HepG2 (cell line): Measurements from ENCODE around the gene RPS14. TPM values are rescaled to one million over a fixed set of nuclear protein-coding genes. Genes with fewer than 3 reads are reported as not detected.

Experiments
- ARNT2 ChIP-seq: sonication (generic); formaldehyde crosslinking; IDR thresholded peaks from 2 replicates; pipeline ENCODE4 v1.8.0; 2022; ENCODE audit warnings: mild to moderate bottlenecking, low read depth, missing genetic modification reagents, moderate library complexity
- ATF7-NPFF ChIP-seq: sonication (generic); formaldehyde crosslinking; IDR thresholded peaks from 2 replicates; pipeline ENCODE4 v1.8.1; 2023; ENCODE audit warnings: mild to moderate bottlenecking, low read depth, missing genetic modification reagents, moderate library complexity
- MAZ ChIP-seq, 2 experiments: sonication (generic) in 1 of 2; formaldehyde crosslinking in 1 of 2; IDR thresholded peaks; 2 replicates each; pipeline versions ENCODE4 v1.5.0 to v1.6.1; 2012 to 2020; ENCODE audit warnings: low read depth in 2 of 2, mild to moderate bottlenecking in 2 of 2, borderline replicate concordance in 1 of 2, improper control_type of control experiment in 1 of 2, low read length in 1 of 2, missing genetic modification reagents in 1 of 2, moderate library complexity in 1 of 2
- NRL ChIP-seq: sonication (generic); formaldehyde crosslinking; IDR thresholded peaks from 2 replicates; pipeline ENCODE4 v1.5.0; 2020; ENCODE audit warnings: missing genetic modification reagents, mild to moderate bottlenecking, moderate library complexity, borderline replicate concordance
- ONECUT2 ChIP-seq: sonication (generic); formaldehyde crosslinking; IDR thresholded peaks from 2 replicates; pipeline ENCODE4 v1.4.0; 2020; ENCODE audit warnings: missing genetic modification reagents
- SMC3 ChIP-seq: IDR thresholded peaks from 2 replicates; pipeline ENCODE4 v1.6.1; 2011; ENCODE audit warnings: low read length, improper control_type of control experiment
- SRSF1 ChIP-seq: fragments of 200-400 bp; formaldehyde crosslinking; optimal IDR thresholded peaks from 2 replicates; pipeline ENCODE3; 2017; ENCODE audit warnings: mild to moderate bottlenecking, low read depth, low read length, moderate library complexity
- XRCC5 ChIP-seq: fragments of 200-400 bp; formaldehyde crosslinking; optimal IDR thresholded peaks from 2 replicates; pipeline ENCODE3; 2017; ENCODE audit warnings: mild to moderate bottlenecking, low read length
- ZNF552 ChIP-seq: sonication (generic); formaldehyde crosslinking; IDR thresholded peaks from 2 replicates; pipeline ENCODE4 v1.9.0; 2022; ENCODE audit warnings: missing genetic modification reagents, mild to moderate bottlenecking, borderline replicate concordance
- ZNF674 ChIP-seq: sonication (generic); formaldehyde crosslinking; IDR thresholded peaks from 2 replicates; pipeline ENCODE4 v1.5.0; 2020; ENCODE audit warnings: low read depth, mild to moderate bottlenecking, missing genetic modification reagents
- ZNF687 ChIP-seq: sonication (generic); formaldehyde crosslinking; IDR thresholded peaks from 2 replicates; pipeline ENCODE4 v1.5.1; 2020; ENCODE audit warnings: mild to moderate bottlenecking, missing genetic modification reagents, moderate library complexity
- ZNF75D ChIP-seq: sonication (generic); formaldehyde crosslinking; IDR thresholded peaks from 2 replicates; pipeline ENCODE4 v1.8.1; 2023; ENCODE audit warnings: missing genetic modification reagents, mild to moderate bottlenecking, borderline replicate concordance
- ZSCAN9 ChIP-seq: IDR thresholded peaks from 2 replicates; pipeline ENCODE4 v1.6.1; 2016; ENCODE audit warnings: borderline replicate concordance
- polyA plus RNA-seq, 8 experiments: library from polyadenylated mRNA; depleted of rRNA in 3 of 8; stranded (reverse) in 7 of 8; unstranded in 1 of 8; fragments of >200 nt; fragmentation: Illumina TruSeq in 4 of 8; extraction: Trizol in 4 of 8; gene quantifications; 2 replicates each; pipeline versions ENCODE4 v1.2.1 to v1.2.3, GENCODE V29; 2011 to 2016; ENCODE audit warnings: low read depth in 4 of 8, missing spikeins in 1 of 8, mixed read lengths in 1 of 8; ENCODE audit not compliant: insufficient read depth in 1 of 8
- total RNA-seq, 5 experiments: library from RNA; depleted of rRNA; stranded (reverse); fragments of >200 nt; fragmentation: Illumina TruSeq; extraction: Trizol; gene quantifications; 2 replicates each; pipeline ENCODE4 v1.2.3, GENCODE V29; 2016; ENCODE audit warnings: low read depth in 1 of 5
- TF ChIP-seq, protein P1 (sequence below): sonication (generic); formaldehyde crosslinking; IDR thresholded peaks from 2 replicates; pipeline ENCODE4 v1.4.0; 2020; ENCODE audit warnings: missing genetic modification reagents
- TF ChIP-seq, protein P2 (sequence below): sonication (generic); formaldehyde crosslinking; IDR thresholded peaks from 2 replicates; pipeline ENCODE4 v1.8.0; 2022; ENCODE audit warnings: mild to moderate bottlenecking, missing genetic modification reagents
- TF ChIP-seq, protein P3 (sequence below): sonication (generic); formaldehyde crosslinking; IDR thresholded peaks from 2 replicates; pipeline ENCODE4 v1.4.0; 2020; ENCODE audit warnings: missing genetic modification reagents
- TF ChIP-seq, protein P4 (sequence below): sonication (generic); formaldehyde crosslinking; IDR thresholded peaks from 2 replicates; pipeline ENCODE4 v1.8.0; 2022; ENCODE audit warnings: mild to moderate bottlenecking, missing genetic modification reagents, borderline replicate concordance

RPS14 gene
- total and polyA plus RNA-seq, 2 of the 13 experiments (the other 11 are each of a cell fraction or from before 2014, with no cell fraction given) = 2,116 to 3,295 TPM

DNA sequence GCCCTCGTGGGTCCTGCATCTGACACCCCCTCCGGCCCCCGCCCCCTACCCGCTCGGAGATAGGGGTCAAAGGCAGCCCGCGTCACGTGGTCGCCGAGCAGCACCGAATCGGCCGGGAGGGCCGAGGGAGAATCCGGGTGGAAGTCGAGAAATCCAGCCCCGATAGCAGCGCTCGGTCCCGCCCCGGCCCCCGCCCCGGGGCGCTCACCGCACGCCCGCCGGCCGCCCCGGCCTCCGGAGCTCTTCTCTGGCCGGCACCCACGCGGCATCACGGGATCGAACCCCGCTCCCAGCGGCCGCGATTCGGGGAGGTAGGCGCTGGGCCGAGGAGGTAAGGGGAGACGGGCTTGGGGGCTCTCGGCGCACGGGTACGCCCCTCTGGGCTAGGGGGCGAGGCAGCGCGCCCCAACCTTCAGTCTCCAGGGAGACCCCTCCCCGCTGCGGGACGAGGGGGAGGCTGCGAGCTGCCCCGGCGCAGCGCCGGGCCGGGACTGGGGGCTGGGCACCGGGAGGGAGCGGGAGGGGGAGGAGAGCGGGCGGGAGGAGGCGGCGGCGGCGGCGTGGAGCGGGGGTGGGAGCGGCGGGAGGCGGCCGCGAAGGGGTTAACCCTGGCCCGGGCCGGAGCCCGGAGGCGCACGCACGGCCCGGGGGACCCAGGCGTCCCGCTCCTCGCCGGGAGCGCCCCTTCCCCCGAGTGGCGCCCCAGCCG, 36.3 kb upstream of the RPS14 start (continued):
- TF ChIP-seq, protein P1, sequence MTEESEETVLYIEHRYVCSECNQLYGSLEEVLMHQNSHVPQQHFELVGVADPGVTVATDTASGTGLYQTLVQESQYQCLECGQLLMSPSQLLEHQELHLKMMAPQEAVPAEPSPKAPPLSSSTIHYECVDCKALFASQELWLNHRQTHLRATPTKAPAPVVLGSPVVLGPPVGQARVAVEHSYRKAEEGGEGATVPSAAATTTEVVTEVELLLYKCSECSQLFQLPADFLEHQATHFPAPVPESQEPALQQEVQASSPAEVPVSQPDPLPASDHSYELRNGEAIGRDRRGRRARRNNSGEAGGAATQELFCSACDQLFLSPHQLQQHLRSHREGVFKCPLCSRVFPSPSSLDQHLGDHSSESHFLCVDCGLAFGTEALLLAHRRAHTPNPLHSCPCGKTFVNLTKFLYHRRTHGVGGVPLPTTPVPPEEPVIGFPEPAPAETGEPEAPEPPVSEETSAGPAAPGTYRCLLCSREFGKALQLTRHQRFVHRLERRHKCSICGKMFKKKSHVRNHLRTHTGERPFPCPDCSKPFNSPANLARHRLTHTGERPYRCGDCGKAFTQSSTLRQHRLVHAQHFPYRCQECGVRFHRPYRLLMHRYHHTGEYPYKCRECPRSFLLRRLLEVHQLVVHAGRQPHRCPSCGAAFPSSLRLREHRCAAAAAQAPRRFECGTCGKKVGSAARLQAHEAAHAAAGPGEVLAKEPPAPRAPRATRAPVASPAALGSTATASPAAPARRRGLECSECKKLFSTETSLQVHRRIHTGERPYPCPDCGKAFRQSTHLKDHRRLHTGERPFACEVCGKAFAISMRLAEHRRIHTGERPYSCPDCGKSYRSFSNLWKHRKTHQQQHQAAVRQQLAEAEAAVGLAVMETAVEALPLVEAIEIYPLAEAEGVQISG = peak; percentile 22; the same call in 1 of the 2 replicates
- TF ChIP-seq ATF7-NPFF (CRISPR knock-in tag) (peak; percentile 49; the same call in 1 of the 2 replicates), MAZ (IDR thresholded peaks at IDR 0.05; ENCODE audit: borderline replicate concordance, low read depth, low read length) (no peak), MAZ (CRISPR knock-in tag; IDR thresholded peaks at IDR 0.05; ENCODE audit: low read depth) (peak; percentile 64), ZNF75D (CRISPR knock-in tag) (no peak), ZNF687 (CRISPR knock-in tag) (peak; percentile 94), ZNF552 (CRISPR knock-in tag) (no peak; the same call in 1 of the 2 replicates), ZSCAN9 (CRISPR knock-in tag) (no peak), ARNT2 (CRISPR knock-in tag) (no peak), ONECUT2 (CRISPR knock-in tag) (no peak), SRSF1 (peak; percentile 24), ZNF674 (CRISPR knock-in tag) (0 out of 2 replicates have a peak, but pooled peaks have one; percentile 68), XRCC5 (no peak), NRL (CRISPR knock-in tag) (peak; percentile 55; the same call in 1 of the 2 replicates), SMC3 (no peak)
- TF ChIP-seq, protein P2, sequence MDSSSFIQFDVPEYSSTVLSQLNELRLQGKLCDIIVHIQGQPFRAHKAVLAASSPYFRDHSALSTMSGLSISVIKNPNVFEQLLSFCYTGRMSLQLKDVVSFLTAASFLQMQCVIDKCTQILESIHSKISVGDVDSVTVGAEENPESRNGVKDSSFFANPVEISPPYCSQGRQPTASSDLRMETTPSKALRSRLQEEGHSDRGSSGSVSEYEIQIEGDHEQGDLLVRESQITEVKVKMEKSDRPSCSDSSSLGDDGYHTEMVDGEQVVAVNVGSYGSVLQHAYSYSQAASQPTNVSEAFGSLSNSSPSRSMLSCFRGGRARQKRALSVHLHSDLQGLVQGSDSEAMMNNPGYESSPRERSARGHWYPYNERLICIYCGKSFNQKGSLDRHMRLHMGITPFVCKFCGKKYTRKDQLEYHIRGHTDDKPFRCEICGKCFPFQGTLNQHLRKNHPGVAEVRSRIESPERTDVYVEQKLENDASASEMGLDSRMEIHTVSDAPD = no peak
- TF ChIP-seq, protein P3, sequence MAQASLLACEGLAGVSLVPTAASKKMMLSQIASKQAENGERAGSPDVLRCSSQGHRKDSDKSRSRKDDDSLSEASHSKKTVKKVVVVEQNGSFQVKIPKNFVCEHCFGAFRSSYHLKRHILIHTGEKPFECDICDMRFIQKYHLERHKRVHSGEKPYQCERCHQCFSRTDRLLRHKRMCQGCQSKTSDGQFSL = no peak
- TF ChIP-seq, protein P4, sequence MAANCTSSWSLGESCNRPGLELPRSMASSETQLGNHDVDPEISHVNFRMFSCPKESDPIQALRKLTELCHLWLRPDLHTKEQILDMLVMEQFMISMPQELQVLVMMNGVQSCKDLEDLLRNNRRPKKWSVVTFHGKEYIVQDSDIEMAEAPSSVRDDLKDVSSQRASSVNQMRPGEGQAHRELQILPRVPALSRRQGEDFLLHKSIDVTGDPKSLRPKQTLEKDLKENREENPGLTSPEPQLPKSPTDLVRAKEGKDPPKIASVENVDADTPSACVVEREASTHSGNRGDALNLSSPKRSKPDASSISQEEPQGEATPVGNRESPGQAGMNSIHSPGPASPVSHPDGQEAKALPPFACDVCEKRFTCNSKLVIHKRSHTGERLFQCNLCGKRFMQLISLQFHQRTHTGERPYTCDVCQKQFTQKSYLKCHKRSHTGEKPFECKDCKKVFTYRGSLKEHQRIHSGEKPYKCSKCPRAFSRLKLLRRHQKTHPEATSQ (CRISPR knock-in tag) = no peak
